AG04449 (cell line): ENCODE results near the gene MAN1A1.

Source experiments
- CTCF ChIA-PET: fragments of 350-600 bp; formaldehyde crosslinking; extraction: SDS; loops from one replicate; lab custom pipeline; 2021; ENCODE audit warnings: antibody characterized with exemption; lab: Yijun Ruan, JAX
- POLR2A ChIA-PET: fragments of 400-600, 350-600 bp; formaldehyde crosslinking; extraction: SDS; loops from one replicate; lab custom pipeline; 2020; ENCODE audit warnings: antibody characterized with exemption, inconsistent platforms; lab: Yijun Ruan, JAX
- DNase-seq: peaks from one replicate; pipeline ENCODE4 v3.0.0-alpha.2; 2010; ENCODE audit warnings: low read depth, low spot score
- H3K4me3 ChIP-seq: 2 replicates; pipeline ENCODE4 v1.5.1; 2011; ENCODE audit warnings: low read depth, mild to moderate bottlenecking, control low read depth, low read length
- TF ChIP-seq, protein P1 (sequence below): IDR thresholded peaks from one replicate; pipeline ENCODE4 v1.5.1; 2011; ENCODE audit warnings: mild to moderate bottlenecking, moderate library complexity, low read length, control low read depth, inconsistent platforms; ENCODE audit not compliant: insufficient read depth; ENCODE audit errors: missing control alignments

Gene MAN1A1

DNA sequence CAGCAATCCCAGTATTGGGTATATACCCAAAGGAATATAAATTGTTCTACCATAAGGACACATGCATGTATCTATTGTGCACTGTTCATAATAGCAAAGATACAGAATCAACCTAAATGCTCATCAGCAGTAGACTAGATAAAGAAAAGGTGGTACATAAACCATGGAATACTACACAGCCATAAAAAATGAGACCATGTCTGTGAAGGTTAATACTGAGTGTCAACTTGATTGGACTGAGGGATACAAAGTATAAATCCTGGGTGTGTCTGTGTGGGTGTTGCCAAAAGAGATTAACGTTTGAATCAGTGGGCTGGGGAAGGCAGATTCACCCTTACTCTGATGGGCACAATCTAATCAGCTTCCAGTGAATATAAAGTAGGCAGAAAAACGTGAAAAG, 86.9 kb downstream of the MAN1A1 start:
- H3K4me3 ChIP-seq: no peak overlapping the region
- CTCF ChIA-PET: no interaction called here
- POLR2A ChIA-PET: no interaction called here
- TF ChIP-seq, protein P1, sequence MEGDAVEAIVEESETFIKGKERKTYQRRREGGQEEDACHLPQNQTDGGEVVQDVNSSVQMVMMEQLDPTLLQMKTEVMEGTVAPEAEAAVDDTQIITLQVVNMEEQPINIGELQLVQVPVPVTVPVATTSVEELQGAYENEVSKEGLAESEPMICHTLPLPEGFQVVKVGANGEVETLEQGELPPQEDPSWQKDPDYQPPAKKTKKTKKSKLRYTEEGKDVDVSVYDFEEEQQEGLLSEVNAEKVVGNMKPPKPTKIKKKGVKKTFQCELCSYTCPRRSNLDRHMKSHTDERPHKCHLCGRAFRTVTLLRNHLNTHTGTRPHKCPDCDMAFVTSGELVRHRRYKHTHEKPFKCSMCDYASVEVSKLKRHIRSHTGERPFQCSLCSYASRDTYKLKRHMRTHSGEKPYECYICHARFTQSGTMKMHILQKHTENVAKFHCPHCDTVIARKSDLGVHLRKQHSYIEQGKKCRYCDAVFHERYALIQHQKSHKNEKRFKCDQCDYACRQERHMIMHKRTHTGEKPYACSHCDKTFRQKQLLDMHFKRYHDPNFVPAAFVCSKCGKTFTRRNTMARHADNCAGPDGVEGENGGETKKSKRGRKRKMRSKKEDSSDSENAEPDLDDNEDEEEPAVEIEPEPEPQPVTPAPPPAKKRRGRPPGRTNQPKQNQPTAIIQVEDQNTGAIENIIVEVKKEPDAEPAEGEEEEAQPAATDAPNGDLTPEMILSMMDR: no peak
- DNase-seq: no peak

DNA sequence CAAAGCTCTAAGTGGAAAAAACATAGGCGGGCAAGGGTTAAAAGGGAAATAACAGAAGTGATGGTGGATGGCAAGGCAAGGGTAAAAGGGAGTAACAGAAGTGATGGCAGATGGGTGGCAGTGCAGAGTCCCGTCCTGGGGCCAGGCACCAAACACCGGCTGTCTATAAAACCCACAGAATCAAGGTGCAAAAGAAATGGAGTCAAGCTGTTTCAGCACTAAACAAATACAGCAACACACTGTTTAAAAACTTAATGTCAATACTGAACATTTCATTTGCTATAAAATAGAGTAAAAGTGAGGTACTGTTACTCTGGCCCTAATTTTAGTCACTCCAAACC, 87.6 kb downstream of the MAN1A1 start:
- TF ChIP-seq, protein P1: no peak
- CTCF ChIA-PET: no interaction called here
- no peak for DNase-seq
- no peak overlapping the region for H3K4me3 ChIP-seq
- POLR2A ChIA-PET: no interaction called here

DNA sequence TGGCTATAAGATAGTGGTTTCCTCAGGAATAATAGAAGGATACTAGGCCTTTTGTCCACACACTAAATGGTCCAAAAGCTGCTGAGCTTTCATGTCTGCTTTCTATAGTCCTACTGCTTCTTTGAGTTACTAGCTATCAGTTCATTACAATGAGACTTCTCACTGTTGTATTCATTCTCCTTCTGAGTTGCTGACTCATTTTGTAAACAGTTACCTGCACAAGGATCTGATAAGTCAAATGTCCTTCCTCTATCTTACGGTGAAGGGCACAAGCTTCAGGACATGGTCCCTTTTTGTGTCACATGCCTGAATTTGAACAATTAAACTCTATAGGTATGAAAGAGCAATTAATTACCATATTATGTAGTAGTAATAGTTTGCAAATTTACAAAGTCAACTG, 90.5 kb downstream of the MAN1A1 start:
- no peak overlapping the region for H3K4me3 ChIP-seq
- POLR2A ChIA-PET: no interaction called here
- no peak for DNase-seq
- CTCF ChIA-PET: no interaction called here
- TF ChIP-seq, protein P1: no peak

DNA sequence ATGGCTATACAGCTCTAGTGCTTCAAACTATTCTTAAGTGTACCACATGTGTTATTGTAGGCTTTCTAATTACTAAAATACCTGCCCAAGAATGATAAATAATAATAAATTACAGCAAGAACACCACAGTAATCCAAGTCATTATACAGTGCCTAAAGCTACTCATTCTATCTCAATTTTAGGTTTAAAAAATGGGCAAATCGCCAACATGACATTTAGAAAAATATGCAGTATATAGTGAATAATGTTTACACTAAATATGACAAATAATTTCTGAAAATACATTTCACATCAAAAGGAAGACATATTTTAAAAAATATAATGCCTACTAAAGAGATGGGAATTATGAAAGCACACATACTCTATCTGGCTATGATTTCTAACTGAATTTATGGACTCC, 91.8 kb downstream of the MAN1A1 start:
- TF ChIP-seq, protein P1: no peak
- POLR2A ChIA-PET: interaction anchor here (0.6 kb wide), 1 partner anchor 10 kb away, joined by 3 read pairs; no protein-coding TSS in a partner anchor
- CTCF ChIA-PET: interaction anchor here (0.9 kb wide), 1 partner anchor 109 kb away, joined by 3 read pairs; no protein-coding TSS in a partner anchor
- DNase-seq: no peak
- no peak overlapping the region for H3K4me3 ChIP-seq

DNA sequence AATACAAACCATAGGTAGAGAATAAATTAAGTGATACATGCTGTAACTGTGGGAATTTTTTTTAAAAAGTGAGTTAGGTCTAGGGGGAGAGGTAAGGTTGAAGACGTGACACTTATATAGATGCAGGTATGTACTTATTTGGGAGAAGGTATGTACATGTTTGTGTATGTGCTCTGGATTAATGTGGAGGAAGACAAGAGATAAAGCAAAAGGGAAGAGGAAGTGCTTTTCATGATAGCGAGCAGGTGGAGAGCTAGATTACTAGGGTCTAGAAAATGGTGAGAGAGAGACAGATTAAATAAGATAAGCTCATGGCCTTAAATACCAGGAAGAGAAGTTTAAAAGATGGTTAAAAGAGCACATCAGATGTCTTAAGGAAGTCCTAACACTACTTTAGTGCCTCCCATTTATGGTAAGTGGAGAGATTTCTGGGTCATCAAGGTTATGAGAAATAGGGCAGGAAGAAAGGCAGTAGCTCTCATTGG, 92.5 kb downstream of the MAN1A1 start:
- POLR2A ChIA-PET: no interaction called here
- no peak for DNase-seq
- CTCF ChIA-PET: interaction anchor here (0.9 kb wide), 1 partner anchor 109 kb away, joined by 3 read pairs; no protein-coding TSS in a partner anchor
- TF ChIP-seq, protein P1: no peak
- no peak overlapping the region for H3K4me3 ChIP-seq

DNA sequence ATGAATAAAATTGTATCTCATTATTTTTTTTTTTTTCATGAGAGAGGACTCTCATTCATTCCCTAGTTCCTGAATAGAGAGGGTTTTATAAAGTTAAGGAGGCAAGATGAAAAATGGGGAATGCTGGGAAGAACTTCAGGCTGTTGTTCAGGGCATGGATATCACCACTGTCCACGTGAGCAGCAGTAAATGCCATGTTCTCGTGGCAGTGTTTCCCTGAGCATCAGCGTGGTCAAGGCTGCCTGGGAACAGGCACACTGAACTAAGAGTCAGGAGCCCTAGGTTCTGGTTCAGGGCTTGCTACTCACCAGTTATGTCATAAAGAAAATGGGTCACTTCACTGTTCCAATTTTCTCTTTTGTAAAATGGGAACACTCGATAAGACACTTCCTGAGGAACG, 93.2 kb downstream of the MAN1A1 start:
- ChIA-PET POLR2A (no interaction called here), CTCF (no interaction called here)
- TF ChIP-seq, protein P1: no peak
- no peak for DNase-seq
- no peak overlapping the region for H3K4me3 ChIP-seq
